ENCODE data around the gene OPN1SW. TPM values are rescaled to one million over a fixed set of nuclear protein-coding genes. Genes with fewer than 3 reads are reported as not detected.

Gene OPN1SW
- total and polyA plus RNA-seq, 9 of the 15 experiments (the other 6 are each of a cell fraction or from before 2014, with no cell fraction given): 0.84 to 1.0 TPM; not detected in 7

DNA sequence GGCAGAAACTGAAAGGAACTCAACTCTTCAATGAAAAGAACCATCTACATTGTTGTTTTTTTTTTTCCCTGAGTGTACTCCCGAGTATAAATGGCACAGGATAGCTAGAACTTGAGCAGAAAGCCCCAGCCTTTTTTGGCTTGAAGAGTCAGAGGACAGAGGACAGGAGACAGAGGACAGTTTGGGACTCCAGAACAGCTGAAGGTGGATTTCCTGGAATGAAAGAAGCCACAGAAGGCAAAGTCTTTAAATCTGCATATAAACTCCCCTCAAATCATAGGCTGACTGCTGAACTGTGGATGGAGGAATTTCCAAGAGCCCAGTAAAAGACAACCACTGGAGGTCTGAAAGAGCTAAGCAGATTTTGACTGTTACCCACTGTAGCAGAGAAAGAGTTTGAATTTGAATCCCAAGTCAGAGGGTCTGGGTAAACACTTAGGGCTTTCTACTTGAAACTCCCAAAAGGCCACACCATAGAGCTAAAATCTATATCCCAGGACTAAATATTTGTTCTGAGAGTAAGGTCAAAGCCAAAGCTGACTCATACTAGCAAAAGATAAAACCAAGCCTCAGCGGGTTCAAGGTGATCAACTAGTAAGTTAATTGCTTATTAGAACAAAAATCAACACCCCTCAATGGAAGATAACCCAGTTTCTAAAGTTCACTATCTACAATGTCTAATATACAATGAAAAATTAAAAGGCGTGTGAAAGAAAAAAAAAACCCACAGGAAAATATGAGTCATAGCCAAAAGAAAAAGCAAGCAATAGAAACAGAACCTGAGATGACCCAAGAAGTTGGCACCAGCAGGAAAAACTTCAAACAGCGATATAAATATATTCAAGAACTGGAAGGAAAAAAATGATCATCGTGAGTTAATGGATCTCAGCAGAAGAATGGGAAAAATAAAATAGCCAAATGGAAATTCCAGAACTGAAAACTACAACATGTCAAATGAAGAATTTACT, 1.8 kb upstream of the OPN1SW start (continued):
- TF ChIP-seq, protein P1, sequence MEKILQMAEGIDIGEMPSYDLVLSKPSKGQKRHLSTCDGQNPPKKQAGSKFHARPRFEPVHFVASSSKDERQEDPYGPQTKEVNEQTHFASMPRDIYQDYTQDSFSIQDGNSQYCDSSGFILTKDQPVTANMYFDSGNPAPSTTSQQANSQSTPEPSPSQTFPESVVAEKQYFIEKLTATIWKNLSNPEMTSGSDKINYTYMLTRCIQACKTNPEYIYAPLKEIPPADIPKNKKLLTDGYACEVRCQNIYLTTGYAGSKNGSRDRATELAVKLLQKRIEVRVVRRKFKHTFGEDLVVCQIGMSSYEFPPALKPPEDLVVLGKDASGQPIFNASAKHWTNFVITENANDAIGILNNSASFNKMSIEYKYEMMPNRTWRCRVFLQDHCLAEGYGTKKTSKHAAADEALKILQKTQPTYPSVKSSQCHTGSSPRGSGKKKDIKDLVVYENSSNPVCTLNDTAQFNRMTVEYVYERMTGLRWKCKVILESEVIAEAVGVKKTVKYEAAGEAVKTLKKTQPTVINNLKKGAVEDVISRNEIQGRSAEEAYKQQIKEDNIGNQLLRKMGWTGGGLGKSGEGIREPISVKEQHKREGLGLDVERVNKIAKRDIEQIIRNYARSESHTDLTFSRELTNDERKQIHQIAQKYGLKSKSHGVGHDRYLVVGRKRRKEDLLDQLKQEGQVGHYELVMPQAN (IDR thresholded peaks at IDR 0.05; ENCODE audit: borderline replicate concordance): 0 out of 2 replicates have a peak, but pooled peaks have one; percentile 30
- TF ChIP-seq, protein P2, sequence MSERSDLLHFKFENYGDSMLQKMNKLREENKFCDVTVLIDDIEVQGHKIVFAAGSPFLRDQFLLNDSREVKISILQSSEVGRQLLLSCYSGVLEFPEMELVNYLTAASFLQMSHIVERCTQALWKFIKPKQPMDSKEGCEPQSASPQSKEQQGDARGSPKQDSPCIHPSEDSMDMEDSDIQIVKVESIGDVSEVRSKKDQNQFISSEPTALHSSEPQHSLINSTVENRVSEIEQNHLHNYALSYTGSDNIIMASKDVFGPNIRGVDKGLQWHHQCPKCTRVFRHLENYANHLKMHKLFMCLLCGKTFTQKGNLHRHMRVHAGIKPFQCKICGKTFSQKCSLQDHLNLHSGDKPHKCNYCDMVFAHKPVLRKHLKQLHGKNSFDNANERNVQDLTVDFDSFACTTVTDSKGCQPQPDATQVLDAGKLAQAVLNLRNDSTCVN (CRISPR knock-in tag; IDR thresholded peaks at IDR 0.05): no peak
- TF ChIP-seq TEAD1 (CRISPR knock-in tag; IDR thresholded peaks at IDR 0.05) (no peak), XRCC4 (IDR thresholded peaks at IDR 0.05; ENCODE audit: extremely low read depth, insufficient read depth, insufficient read length) (no peak), ZNF121 (CRISPR knock-in tag; conservative IDR thresholded peaks at IDR 0.05) (no peak), EHMT2 (IDR thresholded peaks at IDR 0.05) (peak; percentile 69), ZEB2 (IDR thresholded peaks at IDR 0.05) (peak; percentile 88), MTA3 (IDR thresholded peaks at IDR 0.05; ENCODE audit: borderline replicate concordance) (no peak), TAF9B (IDR thresholded peaks at IDR 0.05; ENCODE audit: partially characterized antibody) (no peak)
- TF ChIP-seq, protein P3, sequence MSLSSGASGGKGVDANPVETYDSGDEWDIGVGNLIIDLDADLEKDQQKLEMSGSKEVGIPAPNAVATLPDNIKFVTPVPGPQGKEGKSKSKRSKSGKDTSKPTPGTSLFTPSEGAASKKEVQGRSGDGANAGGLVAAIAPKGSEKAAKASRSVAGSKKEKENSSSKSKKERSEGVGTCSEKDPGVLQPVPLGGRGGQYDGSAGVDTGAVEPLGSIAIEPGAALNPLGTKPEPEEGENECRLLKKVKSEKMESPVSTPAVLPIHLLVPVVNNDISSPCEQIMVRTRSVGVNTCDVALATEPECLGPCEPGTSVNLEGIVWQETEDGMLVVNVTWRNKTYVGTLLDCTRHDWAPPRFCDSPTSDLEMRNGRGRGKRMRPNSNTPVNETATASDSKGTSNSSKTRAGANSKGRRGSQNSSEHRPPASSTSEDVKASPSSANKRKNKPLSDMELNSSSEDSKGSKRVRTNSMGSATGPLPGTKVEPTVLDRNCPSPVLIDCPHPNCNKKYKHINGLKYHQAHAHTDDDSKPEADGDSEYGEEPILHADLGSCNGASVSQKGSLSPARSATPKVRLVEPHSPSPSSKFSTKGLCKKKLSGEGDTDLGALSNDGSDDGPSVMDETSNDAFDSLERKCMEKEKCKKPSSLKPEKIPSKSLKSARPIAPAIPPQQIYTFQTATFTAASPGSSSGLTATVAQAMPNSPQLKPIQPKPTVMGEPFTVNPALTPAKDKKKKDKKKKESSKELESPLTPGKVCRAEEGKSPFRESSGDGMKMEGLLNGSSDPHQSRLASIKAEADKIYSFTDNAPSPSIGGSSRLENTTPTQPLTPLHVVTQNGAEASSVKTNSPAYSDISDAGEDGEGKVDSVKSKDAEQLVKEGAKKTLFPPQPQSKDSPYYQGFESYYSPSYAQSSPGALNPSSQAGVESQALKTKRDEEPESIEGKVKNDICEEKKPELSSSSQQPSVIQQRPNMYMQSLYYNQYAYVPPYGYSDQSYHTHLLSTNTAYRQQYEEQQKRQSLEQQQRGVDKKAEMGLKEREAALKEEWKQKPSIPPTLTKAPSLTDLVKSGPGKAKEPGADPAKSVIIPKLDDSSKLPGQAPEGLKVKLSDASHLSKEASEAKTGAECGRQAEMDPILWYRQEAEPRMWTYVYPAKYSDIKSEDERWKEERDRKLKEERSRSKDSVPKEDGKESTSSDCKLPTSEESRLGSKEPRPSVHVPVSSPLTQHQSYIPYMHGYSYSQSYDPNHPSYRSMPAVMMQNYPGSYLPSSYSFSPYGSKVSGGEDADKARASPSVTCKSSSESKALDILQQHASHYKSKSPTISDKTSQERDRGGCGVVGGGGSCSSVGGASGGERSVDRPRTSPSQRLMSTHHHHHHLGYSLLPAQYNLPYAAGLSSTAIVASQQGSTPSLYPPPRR (CRISPR knock-in tag; IDR thresholded peaks at IDR 0.05; ENCODE audit: borderline replicate concordance): no peak
- TF ChIP-seq, protein P4, sequence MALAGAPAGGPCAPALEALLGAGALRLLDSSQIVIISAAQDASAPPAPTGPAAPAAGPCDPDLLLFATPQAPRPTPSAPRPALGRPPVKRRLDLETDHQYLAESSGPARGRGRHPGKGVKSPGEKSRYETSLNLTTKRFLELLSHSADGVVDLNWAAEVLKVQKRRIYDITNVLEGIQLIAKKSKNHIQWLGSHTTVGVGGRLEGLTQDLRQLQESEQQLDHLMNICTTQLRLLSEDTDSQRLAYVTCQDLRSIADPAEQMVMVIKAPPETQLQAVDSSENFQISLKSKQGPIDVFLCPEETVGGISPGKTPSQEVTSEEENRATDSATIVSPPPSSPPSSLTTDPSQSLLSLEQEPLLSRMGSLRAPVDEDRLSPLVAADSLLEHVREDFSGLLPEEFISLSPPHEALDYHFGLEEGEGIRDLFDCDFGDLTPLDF (CRISPR knock-in tag; IDR thresholded peaks at IDR 0.05): no peak
- TF ChIP-seq, protein P5, sequence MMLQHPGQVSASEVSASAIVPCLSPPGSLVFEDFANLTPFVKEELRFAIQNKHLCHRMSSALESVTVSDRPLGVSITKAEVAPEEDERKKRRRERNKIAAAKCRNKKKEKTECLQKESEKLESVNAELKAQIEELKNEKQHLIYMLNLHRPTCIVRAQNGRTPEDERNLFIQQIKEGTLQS (IDR thresholded peaks at IDR 0.05): peak; percentile 97
- TF ChIP-seq, protein P5 (CRISPR knock-in tag; conservative IDR thresholded peaks at IDR 0.05): peak; percentile 99
- TF ChIP-seq, protein P6, sequence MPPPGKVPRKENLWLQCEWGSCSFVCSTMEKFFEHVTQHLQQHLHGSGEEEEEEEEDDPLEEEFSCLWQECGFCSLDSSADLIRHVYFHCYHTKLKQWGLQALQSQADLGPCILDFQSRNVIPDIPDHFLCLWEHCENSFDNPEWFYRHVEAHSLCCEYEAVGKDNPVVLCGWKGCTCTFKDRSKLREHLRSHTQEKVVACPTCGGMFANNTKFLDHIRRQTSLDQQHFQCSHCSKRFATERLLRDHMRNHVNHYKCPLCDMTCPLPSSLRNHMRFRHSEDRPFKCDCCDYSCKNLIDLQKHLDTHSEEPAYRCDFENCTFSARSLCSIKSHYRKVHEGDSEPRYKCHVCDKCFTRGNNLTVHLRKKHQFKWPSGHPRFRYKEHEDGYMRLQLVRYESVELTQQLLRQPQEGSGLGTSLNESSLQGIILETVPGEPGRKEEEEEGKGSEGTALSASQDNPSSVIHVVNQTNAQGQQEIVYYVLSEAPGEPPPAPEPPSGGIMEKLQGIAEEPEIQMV (tag; conservative IDR thresholded peaks at IDR 0.05; ENCODE audit: low read depth): no peak

Data from K562 (cell line).